Liver (tissue), 3 donors: ENCODE data around the gene DMD.

Experiments used
- ATF3 ChIP-seq: IDR thresholded peaks from 2 replicates; pipeline ENCODE4 v1.6.1; 2016; ENCODE audit warnings: antibody characterized with exemption
- CTCF ChIP-seq: fragments of 150-350 bp; IDR thresholded peaks from 2 replicates; pipeline ENCODE4 v1.5.1; 2017; ENCODE audit warnings: improper control_type of control experiment, low read depth, low read length; ENCODE audit not compliant: missing input control
- EGR1 ChIP-seq, 2 donors: IDR thresholded peaks; 2 replicates each; pipeline ENCODE4 v1.6.1; 2016 to 2018; ENCODE audit warnings: antibody characterized with exemption in 2 of 2, low read depth in 2 of 2
- FOXA2 ChIP-seq: IDR thresholded peaks from 2 replicates; pipeline ENCODE4 v1.6.1; 2016; ENCODE audit warnings: antibody characterized with exemption
- GABPA ChIP-seq, 2 donors: IDR thresholded peaks in 1 of 2; conservative IDR thresholded peaks in 1 of 2; 2 replicates each; pipeline ENCODE4 v1.6.1; 2016; ENCODE audit warnings: antibody characterized with exemption in 2 of 2, mild to moderate bottlenecking in 1 of 2, moderate library complexity in 1 of 2
- HNF4A ChIP-seq, 2 donors: conservative IDR thresholded peaks; 2 replicates each; pipeline ENCODE4 v1.6.1; 2016; ENCODE audit warnings: antibody characterized with exemption in 2 of 2, mild to moderate bottlenecking in 2 of 2
- HNF4G ChIP-seq: IDR thresholded peaks from 2 replicates; pipeline ENCODE4 v1.6.1; 2016; ENCODE audit warnings: antibody characterized with exemption
- JUND ChIP-seq, 2 donors: IDR thresholded peaks; 2 replicates each; pipeline ENCODE4 v1.6.1; 2016; ENCODE audit warnings: antibody characterized with exemption in 2 of 2
- MAX ChIP-seq: IDR thresholded peaks from 2 replicates; pipeline ENCODE4 v1.6.1; 2016; ENCODE audit warnings: antibody characterized with exemption
- RAD21 ChIP-seq, 2 donors: IDR thresholded peaks; 2 replicates each; pipeline ENCODE4 v1.6.1; 2016; ENCODE audit warnings: antibody characterized with exemption in 2 of 2, mild to moderate bottlenecking in 2 of 2
- REST ChIP-seq: IDR thresholded peaks from 2 replicates; pipeline ENCODE4 v1.6.1; 2016; ENCODE audit warnings: antibody characterized with exemption, mild to moderate bottlenecking
- TAF1 ChIP-seq: conservative IDR thresholded peaks from 2 replicates; pipeline ENCODE4 v1.6.1; 2016; ENCODE audit warnings: antibody characterized with exemption, mild to moderate bottlenecking
- donor health status: healthy.
- donor health status: healthy.

DNA sequence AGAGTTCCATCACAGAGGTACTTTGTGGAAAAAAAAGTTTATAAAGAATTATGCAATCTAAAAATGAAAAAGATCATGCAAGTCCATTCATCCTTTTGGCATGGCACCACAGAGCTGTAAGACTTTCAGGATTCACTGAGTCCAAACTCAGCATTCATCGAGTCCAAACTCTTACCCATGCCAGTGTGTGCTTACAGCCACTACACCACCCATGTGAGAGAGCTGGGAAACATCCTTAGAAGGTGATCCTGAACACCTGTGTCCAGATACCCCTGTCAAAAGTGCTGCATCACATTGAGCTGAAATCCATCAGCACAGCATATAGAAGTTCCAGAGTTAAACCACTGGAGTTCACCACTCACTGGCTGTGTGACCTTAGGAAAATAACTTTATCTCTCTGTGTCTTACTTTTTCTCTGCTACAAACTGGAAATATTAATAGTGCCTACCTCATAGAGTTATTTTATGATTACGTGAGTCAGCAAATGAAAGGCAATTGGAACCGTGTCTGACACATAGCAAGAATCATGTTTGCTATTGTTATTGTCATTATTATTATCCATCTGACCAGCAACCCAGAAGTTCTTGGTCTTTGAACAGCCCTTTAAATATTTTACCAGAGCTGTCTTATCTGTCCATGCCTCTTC is 2024.5 kb downstream of the DMD start:
- no peak for TF ChIP-seq CTCF
- TF ChIP-seq REST: no peak
- TF ChIP-seq ATF3: no peak
- TF ChIP-seq TAF1: no peak
- no peak for TF ChIP-seq MAX
- no peak for TF ChIP-seq HNF4A (conservative IDR thresholded peaks at IDR 0.05)
- TF ChIP-seq EGR1 (IDR thresholded peaks at IDR 0.05; ENCODE audit: low read depth in 2 of 2): no peak
- no peak for TF ChIP-seq JUND (IDR thresholded peaks at IDR 0.05)
- TF ChIP-seq GABPA (IDR thresholded peaks at IDR 0.05 in 1 of 2, conservative IDR thresholded peaks at IDR 0.05 in 1 of 2): no peak
- TF ChIP-seq HNF4G: no peak
- no peak for TF ChIP-seq FOXA2
- no peak for TF ChIP-seq RAD21 (IDR thresholded peaks at IDR 0.05)
